Measurements from ENCODE around the gene ZNF23. TPM values are rescaled to one million over a fixed set of nuclear protein-coding genes. Genes with fewer than 3 reads are reported as not detected.

The ZNF23 gene
- total RNA-seq, 1 experiment from 2014 or later, result 11.6 TPM

GRCh38 chr16:71480956-71481355 lies 18.9 kb upstream of the ZNF23 start (continued):
- TF ChIP-seq PREB (CRISPR knock-in tag; IDR thresholded peaks at IDR 0.05; ENCODE audit: borderline replicate concordance), result no peak
- no peak for TF ChIP-seq ZNF532 (CRISPR knock-in tag; IDR thresholded peaks at IDR 0.05; ENCODE audit: borderline replicate concordance)
- TF ChIP-seq NFYB (CRISPR knock-in tag; conservative IDR thresholded peaks at IDR 0.05; ENCODE audit: low read depth), result no peak
- TF ChIP-seq NR2C2 (CRISPR knock-in tag; IDR thresholded peaks at IDR 0.05), result no peak
- TF ChIP-seq ESRRA (CRISPR knock-in tag; IDR thresholded peaks at IDR 0.05; ENCODE audit: borderline replicate concordance), result no peak
- no peak for TF ChIP-seq OVOL2 (CRISPR knock-in tag; IDR thresholded peaks at IDR 0.05; ENCODE audit: borderline replicate concordance)

DNA sequence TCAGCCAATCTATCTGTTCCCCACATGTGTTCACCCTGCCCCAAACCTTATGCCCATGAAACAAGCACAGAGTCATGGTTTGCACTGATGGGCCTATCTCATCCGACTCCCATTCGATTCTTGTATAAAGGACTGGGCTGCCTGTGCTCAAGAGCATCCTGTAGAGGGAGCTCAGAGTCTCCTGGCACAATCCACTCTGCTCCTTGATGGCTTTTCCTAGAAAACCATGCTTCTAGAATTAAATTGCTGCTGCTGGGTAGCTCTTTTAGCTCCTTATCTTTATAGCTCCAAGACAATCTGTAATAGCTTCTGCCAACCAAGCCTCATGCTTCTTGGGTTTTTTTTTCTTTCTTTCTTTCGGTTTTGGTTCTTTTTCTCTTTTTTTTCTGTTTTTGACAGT lies 17.4 kb upstream of the ZNF23 start:
- H3K9me3 Mint-ChIP-seq, result no peaks in the 10 kb centered on the region
- POLR2A ChIA-PET, result interaction anchor here (0.6 to 1.0 kb wide), 2 partner anchors 8 to 11 kb away, joined by 3 read pairs; no protein-coding TSS in a partner anchor
- H3K4me3 Mint-ChIP-seq, result no peak overlapping the region
- peaks cover 8% of the 10 kb centered on the region for H3K4me1 Mint-ChIP-seq
- DNase-seq (ENCODE audit: low spot score), result peak; percentile 35
- no peaks in the 10 kb centered on the region for H3K36me3 Mint-ChIP-seq
- CTCF ChIA-PET, result interaction anchor here (0.6 to 1.7 kb wide), 24 partner anchors 11 to 889 kb away, joined by 3 to 42 read pairs (median 6); partner anchors contain the start of genes CHST4, MARVELD3 and ZNF23
- no peaks in the 10 kb centered on the region for H3K27me3 Mint-ChIP-seq (ENCODE audit: low read depth)
- no peak overlapping the region for H3K27ac Mint-ChIP-seq
- peak; percentile 84 for ATAC-seq
- no peak for TF ChIP-seq MYBL2 (CRISPR knock-in tag; IDR thresholded peaks at IDR 0.05)
- no peak for TF ChIP-seq ATF1 (CRISPR knock-in tag; IDR thresholded peaks at IDR 0.05)
- TF ChIP-seq TCF7 (CRISPR knock-in tag; IDR thresholded peaks at IDR 0.05; ENCODE audit: low read depth), result no peak
- no peak for TF ChIP-seq GABPB1 (CRISPR knock-in tag; IDR thresholded peaks at IDR 0.05)
- no peak for TF ChIP-seq NFE2L1 (CRISPR knock-in tag; IDR thresholded peaks at IDR 0.05)
- TF ChIP-seq USF2 (CRISPR knock-in tag; IDR thresholded peaks at IDR 0.05), result no peak
- TF ChIP-seq ZNF138 (CRISPR knock-in tag; conservative IDR thresholded peaks at IDR 0.05), result no peak
- no peak for TF ChIP-seq CREB1 (CRISPR knock-in tag; IDR thresholded peaks at IDR 0.05)
- TF ChIP-seq ZNF232 (CRISPR knock-in tag; IDR thresholded peaks at IDR 0.05), result no peak
- no peak for TF ChIP-seq EMX1 (CRISPR knock-in tag; IDR thresholded peaks at IDR 0.05)
- TF ChIP-seq RORB (CRISPR knock-in tag; IDR thresholded peaks at IDR 0.05), result no peak
- TF ChIP-seq, protein P1, sequence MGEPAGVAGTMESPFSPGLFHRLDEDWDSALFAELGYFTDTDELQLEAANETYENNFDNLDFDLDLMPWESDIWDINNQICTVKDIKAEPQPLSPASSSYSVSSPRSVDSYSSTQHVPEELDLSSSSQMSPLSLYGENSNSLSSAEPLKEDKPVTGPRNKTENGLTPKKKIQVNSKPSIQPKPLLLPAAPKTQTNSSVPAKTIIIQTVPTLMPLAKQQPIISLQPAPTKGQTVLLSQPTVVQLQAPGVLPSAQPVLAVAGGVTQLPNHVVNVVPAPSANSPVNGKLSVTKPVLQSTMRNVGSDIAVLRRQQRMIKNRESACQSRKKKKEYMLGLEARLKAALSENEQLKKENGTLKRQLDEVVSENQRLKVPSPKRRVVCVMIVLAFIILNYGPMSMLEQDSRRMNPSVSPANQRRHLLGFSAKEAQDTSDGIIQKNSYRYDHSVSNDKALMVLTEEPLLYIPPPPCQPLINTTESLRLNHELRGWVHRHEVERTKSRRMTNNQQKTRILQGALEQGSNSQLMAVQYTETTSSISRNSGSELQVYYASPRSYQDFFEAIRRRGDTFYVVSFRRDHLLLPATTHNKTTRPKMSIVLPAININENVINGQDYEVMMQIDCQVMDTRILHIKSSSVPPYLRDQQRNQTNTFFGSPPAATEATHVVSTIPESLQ (CRISPR knock-in tag; IDR thresholded peaks at IDR 0.05), result no peak
- TF ChIP-seq SMAD3 (CRISPR knock-in tag; IDR thresholded peaks at IDR 0.05; ENCODE audit: borderline replicate concordance), result no peak
- TF ChIP-seq FOXP4 (CRISPR knock-in tag; IDR thresholded peaks at IDR 0.05), result no peak
- TF ChIP-seq IRF1 (CRISPR knock-in tag; IDR thresholded peaks at IDR 0.05), result no peak
- TF ChIP-seq JUN (CRISPR knock-in tag; IDR thresholded peaks at IDR 0.05), result no peak
- TF ChIP-seq HMGXB4 (CRISPR knock-in tag; IDR thresholded peaks at IDR 0.05), result no peak
- TF ChIP-seq MXD4 (CRISPR knock-in tag; IDR thresholded peaks at IDR 0.05; ENCODE audit: borderline replicate concordance), result no peak
